GM19324 (cell line): ENCODE data around the gene TMEM184C.
A peak's percentile ranks its signal among the peaks of the same experiment; 100 is the strongest.

Source experiments
- ATAC-seq: cut with Tn5 transposase; IDR thresholded peaks from one replicate; pipeline ENCODE4 v1.9.1; 2021; ENCODE audit warnings: mild to moderate bottlenecking, moderate library complexity; ENCODE audit not compliant: unreplicated experiment, low FRiP score

TMEM184C gene

DNA sequence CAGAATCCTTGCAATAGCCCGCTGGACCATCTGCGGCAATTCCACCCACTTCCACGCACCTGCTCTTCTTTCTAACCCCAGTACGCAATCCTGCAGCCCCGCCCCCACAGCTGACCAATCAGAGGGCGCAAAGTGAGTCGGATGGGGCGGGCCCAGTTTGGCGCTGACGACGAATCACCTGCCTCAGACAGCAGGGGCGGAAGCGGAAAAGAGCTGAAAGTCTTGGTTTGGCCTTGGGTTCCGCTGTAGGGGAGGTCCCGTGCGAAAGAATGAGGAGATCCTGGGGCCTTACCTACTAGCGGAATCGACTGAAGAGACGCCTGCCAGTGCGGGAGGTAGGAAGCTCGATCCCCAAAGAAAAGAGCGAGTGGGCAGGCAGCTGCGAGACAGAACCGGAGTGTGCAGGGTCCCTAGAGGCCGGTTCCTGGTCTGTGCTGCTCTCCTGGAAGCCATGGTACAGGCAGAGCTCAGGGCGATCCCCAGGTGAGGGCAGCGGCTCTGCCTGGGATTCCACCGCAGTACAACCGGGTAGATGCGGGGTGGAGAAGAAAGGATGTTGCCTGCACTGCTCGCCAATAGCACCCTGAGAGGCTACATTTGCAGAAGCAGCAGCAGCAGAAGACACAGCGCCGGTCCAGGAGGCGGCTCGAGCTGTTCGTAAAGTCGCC is at the start of gene TMEM184C:
TMEM184C (plus strand) TSS at position 225 of the 668 bp plus-strand sequence. CDS start 560 bp downstream, outside the sequence.
- ATAC-seq = peak; percentile 99

DNA sequence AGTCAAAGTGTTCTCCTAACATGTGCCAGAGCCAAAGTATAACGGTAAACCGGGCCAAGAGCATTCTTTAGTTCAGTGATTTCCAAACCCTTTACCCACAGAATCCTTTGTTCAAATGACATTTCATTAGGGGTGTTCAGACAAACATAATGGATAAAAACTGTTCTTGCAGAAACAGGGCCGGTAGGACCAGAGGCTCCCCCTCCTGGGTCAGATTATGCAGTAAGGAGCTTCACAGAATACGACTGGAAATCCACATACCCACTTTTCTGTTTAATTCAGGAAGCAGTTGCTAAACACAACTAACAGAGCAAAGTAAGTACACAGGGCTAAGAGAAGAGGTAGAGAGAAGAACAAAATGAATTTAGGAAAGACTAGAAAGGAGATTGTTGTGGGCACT is 46.6 kb upstream of the TMEM184C start:
- no peak for ATAC-seq

DNA sequence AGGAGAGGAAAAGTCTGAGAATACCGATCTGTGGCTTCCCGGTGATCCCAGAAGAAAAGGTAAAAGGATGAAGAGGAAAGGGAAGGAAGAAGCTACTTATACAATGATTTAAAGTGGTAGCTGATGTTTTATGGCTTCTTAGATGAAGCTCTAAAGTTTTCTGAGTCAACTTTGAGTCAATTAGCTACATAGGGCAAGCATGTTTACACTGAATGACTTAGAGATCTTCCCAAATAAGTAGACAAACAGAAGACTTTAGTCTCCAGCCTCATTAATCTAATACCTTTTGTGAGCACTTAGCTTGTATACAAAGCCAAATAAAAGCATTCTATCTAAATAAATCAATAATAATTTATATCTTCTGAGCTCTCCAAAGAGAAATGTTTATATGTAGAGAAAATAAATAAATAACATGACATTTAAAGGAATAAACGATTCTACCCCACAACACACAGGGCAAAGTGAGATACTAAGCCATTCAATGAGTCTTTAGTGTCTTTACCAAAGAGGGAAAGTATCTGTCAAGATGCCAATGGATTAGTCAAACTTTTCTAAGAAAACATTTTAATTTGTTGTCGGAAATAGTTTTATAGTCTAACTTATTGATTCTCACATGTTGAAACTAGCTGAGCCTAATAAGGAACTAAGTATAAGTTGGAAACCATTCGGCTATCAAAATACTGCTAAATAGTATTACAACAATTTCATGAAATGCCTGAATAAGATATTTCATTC is 46.0 kb upstream of the TMEM184C start:
- no peak for ATAC-seq

DNA sequence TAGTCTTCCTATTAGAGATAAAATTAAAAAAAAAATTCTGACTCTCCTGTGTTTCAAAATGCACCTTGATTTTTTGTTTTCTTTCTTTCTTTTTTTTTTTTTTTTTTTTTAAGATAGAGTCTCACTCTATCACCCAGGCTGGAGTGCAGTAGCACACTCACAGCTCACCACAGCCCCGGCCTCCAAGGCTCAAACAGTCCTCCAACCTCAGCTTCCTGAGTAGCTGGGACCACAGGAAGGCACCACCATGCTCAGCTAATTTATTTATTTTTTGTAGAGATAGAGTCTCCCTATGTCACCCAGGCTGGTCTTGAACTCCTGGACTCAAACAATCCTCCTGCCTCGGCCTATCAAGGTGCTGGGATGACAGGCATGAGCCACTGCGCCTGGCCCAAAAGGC is 41.1 kb upstream of the TMEM184C start:
- no peak for ATAC-seq

DNA sequence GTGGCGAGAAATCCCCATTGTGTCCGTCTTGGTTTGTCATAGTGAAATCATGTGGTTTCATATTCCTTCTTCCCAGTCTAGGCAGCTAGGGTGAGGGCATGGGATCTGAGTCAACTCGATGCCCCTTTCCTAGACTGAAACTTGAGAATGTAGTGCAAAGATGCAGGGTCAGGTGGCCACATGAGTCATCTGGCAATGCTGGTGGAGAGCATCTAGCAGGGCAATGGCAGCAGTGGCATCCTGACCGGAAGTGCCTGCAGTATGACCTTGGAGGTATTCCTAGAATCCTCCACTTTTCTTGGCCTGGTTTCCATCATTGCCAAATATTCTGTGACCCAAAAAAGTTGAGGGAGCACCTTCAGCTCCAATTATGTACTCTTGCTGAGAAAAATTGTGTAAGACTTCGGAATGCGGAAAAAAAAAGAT is 39.1 kb upstream of the TMEM184C start:
- ATAC-seq = no peak

DNA sequence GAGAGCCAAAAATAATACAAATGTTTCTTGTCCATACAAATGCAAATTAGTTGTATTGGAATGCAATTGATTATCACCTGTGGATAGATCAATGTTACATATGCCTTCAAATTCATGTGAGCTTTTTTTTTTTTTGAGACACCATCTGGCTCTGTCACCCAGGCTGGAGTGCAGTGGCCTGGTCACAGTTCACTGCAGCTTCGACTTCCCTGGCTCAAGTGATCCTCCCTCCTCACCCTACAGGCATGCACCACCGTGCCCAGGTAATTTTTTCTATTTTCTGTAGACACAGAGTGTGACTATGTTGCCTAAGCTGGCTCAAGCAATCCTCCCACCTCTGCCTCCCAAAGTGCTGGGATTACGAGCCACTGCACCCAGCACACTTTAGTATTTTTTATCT is 38.6 kb upstream of the TMEM184C start:
- no peak for ATAC-seq

DNA sequence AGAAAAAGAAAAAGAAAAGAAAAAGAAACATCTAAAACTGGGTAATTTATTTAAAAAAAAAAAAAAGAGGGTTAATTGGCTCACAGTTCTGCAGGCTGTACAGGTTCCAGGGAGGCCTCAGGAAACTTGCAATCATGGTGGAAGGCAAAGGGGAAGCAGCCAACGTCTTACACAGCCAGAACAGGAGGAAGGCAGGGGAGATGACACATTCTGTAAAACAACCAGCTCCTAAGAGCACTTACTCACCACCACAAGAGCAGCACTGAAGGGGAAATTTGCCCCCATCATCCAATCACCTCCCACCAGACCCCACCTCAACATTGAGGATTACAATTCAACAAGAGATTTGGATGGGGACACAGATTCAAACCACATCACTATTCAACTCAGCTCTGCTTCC is 36.8 kb upstream of the TMEM184C start:
- no peak for ATAC-seq

DNA sequence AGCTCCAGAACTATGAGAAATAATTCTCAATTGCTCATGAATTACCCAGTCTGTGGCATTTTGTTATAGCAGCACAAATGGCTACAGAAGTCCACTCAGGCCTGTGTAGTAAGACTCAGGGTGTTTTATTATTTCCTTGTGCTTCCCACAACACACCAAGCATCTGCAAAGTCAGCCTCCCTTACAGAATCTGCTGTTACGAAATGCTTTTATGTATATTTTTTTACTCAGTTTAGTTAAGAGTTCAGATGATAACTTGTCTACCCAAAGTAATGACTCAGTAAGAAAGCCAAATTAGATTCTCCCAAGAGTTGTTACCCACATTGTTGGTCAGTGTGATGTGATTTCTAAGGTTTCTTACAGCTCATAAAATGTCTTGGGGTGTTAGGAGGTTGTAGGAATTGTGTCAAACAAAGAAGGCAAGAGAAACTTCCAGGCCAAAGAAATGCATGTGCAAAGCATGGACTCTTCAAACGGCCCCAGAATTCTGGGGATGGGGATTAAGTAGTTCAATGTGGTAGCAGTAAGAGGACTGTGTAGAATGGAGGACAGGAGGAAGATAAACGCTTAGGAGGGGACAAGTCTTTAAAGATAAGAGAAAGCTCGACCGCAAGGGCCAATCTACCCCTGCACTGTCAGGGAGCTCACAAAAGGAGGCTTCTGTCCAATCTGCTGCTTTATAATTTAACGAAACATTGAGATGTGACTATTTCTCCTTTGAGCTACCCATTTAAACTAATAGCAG is 35.4 kb upstream of the TMEM184C start:
- ATAC-seq = no peak

DNA sequence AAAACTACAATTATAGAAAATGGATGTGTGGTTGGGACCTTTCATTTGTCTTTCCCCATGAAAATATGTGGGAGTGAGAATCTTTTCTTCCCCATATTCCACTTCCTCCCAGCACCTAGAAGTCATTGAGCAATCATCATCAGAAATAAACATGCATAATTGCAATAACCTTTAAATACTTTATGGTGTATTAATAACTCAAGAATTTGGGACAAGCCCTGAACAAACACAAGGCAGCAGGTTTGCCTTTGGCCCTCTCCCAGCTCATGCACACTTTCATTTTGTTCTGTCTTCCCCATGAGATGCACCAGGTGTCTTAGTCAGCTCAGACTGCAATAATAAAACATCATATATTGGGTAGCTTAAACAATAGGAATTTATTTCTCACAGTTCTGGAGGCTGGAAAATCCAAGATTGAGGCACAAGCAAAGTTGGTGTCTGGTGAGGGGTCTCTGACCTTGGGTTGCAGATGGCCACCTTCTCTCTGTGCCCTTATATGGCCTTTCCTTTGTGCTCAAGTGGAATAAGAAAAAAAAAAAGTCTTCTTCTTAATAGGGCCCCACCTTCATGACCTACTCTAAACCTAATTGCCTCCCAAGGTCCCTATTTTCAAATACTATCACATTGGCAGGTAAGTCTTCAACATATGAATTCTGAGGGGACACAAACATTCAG is 34.7 kb upstream of the TMEM184C start:
- no peak for ATAC-seq

DNA sequence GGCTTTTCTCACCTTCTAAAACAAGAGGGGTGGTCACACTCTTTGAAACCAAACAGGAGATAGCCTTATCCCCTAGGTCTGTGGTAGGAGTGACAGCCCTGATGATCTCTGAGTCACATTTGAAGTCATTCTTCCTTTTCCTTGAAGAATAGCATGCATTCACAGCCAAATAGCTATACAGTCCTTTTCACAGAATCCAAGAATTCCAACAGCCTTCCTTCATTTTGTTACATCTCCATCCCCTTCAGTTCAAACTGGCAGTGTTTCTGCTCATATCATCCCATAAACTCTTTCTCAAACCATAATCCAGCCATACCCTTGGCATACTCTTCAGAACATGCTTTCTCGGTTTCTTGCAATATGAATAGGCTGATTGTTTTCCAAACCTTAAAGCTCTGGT is 33.3 kb upstream of the TMEM184C start:
- no peak for ATAC-seq

DNA sequence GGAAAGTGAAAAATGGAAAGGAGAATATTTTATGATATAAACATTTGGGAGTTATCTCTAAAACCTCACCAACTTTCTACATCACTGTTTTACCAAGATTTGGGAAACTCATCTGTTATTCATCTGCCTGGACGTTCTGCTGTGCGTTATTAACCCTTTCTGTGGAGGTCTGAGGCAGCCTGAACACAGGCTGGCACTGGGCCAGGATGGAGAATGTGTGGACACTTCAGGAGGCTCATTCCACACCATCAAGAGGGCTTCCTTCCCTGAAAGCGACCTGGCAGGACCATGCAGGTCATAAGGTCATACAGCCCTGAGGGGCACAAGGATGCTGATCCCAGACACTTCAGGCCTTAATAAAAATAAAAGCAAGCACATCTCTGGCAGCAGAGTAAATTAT is 31.2 kb upstream of the TMEM184C start:
- no peak for ATAC-seq

DNA sequence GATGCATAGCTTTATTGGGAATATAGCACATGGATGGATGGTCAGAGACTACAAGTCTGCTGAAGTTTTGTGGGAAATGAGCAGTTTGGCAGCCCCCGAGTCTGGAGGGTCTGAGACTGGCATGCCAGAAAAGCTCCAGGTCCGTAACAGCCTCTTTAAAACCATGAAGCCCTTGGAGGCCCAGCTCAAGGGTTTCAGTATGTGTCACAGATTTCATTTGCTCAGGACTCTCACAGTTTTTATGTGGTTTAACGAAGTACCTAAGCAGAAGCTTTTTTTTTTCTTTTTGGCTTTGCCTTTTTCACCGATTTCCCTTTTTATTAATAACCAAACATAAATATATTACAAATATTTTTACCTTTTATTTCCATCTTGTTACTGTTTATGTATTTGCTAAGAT is 30.6 kb upstream of the TMEM184C start:
- no peak for ATAC-seq

DNA sequence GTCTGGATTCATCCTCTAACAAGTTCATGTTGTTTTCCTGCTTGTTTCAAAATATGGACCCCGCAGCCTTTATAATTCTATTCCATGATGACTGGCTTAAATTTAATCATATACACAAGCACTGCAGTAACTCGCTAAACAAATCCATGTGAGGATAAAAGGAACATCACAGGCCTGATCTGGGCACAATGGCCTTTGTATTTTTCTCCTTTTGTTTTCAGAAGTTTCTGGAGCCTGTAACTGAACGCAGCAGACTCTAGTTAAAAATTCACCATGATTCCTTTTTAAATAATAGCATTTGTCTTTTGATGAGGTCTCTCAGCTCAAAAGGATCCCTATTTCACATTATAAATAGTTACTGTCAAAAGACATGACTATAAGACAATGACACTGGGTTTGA is 30.2 kb upstream of the TMEM184C start:
- ATAC-seq = no peak

DNA sequence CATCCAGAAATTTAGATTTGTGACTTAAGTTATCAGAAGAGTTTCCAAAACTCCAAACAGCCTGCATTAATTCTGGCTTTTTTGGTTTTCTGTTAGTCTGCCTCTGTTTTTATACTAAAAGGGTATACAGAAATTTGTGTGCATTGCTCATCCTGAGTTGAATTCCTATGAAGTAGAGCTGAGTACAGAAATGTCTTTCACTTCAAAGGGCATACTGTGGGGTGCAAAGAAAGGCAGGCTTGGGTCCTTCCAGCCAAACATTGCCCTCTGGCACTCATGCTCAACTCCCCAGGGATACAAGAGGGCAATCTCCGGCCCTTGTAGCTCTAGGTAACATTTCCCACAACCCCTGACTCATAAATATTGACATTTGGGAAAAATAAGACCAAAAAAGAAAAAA is 27.6 kb upstream of the TMEM184C start:
- ATAC-seq = no peak

DNA sequence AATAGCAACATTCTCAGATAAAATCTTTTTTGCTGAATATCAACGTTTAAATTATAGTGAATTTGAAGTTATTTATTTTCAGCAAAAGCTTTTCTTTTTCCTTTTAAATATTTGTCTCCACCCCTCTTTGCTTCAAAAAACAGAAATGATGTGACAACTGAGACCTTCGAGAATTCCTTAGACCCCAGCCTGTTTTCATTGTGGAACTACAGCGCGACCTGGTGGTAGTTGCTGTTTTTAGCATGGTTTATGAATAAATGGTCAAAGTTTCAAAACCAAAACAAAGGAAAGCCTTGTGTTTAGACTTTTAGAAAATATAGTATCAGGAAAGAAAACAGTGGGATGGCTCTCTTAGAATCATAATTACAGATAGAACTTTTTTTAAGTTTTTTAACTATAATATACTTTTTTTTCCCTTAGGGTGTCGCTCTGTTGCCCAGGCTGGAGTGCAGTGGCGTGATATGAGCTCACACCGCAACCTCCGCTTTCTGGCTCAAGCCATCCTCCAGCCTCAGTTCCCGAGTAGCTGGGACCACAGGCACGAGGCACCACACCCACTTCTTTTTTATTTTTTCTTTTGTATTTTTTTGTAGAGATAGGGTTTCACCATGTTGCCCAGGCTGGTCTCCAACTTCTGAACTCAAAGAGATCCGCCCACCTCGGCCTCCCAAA is 26.8 kb upstream of the TMEM184C start:
- no peak for ATAC-seq

DNA sequence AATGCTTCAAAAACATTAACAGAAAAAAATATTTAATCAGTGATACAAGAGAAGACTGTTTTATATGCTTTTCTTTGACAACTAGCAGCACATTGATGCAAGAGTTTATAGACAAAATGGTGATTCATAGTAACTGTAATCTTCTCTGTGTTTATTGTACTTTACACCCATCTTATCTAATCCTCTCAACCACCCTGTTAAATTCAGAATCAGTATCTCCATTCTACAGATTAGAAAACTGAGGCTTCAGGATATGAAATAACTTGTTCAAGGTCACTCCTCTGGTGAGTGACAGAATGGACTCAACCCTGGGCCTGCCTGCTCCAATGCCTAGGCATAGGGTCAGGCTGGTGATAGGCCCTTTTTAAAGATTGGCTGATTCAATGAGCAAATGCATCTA is 26.1 kb upstream of the TMEM184C start:
- ATAC-seq = no peak

DNA sequence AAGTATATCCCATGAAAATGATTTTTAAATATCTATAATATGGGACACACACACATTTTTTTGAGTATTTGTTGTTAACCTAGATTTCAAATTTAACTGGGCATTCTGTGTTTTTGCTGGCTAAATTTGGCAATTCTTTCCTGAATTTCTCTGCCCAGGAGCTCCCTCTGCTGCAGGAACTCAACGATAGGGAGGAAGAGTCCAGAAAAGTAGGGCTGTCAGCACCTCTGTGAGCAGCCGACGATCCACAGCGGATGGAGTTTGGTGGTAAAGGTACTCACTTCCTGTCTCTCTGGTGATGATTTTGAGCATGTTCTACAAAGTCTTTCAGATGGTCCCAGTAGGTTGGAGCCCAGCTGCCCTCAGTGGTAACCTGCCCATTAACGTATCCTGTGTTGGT is 23.1 kb upstream of the TMEM184C start:
- ATAC-seq = no peak

DNA sequence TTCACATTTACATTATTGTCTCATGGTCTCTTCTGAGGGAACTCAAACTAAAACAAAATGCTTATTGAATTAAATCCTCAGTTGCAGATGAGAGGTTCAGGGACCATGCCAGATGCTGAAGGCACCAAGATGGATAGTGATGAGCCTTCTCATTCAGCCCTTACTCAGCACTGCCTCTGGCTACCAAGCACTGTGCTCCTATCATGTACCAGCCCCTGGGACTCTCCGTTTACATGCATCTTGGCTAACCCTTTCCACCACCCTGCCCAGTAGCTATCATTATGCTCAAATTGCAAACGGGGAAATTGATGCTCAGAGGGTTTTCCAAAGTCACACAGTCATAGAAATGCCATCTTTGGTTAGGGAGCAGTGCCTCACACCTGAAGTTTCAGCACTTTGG is 22.6 kb upstream of the TMEM184C start:
- no peak for ATAC-seq

DNA sequence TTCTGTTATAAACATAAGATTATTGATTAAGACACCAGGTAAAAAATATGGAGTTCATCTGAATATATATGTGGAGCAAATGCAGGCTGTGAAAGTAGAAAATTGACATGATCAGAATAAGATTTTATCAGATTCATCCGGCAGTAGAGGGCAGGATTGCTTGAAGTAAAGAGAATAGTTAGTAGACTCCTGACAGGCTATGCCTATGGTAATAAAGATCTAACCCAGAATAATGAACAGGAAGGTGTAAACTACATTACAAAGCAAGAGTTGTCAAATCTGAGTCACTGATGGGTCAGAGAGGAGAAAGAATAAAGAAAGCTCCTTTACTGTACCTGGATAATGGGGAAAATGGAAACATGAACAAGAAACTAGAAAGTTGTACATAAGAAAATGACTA is 20.8 kb upstream of the TMEM184C start:
- ATAC-seq = no peak

DNA sequence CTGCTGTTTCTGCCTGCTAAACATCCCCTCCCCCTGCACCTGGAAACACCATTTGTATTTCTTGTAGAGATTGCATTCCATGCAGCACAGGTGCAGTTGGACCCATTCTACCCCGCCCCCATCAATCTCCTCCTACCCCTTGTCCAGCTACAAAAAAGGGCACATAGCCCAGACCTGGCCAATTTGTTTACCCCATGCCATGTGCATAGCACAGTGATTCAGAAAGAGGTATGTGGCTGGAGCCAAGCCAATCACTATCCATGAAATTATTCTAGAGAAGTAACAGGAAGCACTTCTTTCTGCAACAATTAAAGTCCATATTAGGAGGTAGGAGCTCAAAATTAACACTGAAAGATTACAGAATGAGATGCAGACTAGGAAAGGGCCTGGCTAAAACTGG is 20.2 kb upstream of the TMEM184C start:
- ATAC-seq = no peak

DNA sequence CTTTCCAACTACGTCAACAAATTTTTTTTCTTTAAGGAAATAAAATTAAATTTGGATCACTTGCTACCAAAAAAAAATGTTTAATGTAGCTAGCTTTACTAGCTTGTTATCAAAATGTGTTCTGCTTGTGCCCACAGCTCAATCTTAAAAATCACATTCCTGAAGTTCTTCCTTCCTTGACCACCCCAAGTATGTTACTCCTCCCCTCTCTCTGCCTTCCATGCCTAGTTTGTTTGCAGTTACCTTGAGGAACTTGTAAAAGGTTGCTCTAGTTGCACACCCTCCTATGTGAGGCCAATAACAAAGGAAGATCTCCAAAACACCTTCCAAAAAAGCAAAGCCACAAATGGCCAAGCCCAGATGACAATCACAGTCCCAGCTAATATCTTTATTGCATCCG is 19.6 kb upstream of the TMEM184C start:
- no peak for ATAC-seq
